HG03354 (cell line): ENCODE measurements around the gene APLNR.
"Not testable (repeated sequence)": the region's sequence is repeated elsewhere in the genome, so short reads cannot be mapped to it uniquely, and the experiment has no call there.

Source experiments
- ATAC-seq: cut with Tn5 transposase; IDR thresholded peaks from one replicate; pipeline ENCODE4 v1.9.1; 2021; ENCODE audit warnings: mild to moderate bottlenecking; ENCODE audit not compliant: unreplicated experiment, poor library complexity, severe bottlenecking

APLNR gene

GRCh38 chr11:57237204-57237681 lies at the start of gene APLNR:
TSS of gene APLNR (minus strand) at chr11:57237250. CDS start at chr11:57237004, 246 bp downstream.
- ATAC-seq, result no peak

GRCh38 chr11:57283231-57283990 lies 46.4 kb upstream of the APLNR start:
- ATAC-seq, result no peak

GRCh38 chr11:57281546-57281945 lies 44.5 kb upstream of the APLNR start:
- not testable (repeated sequence) for ATAC-seq

GRCh38 chr11:57279116-57279515 lies 42.1 kb upstream of the APLNR start:
- ATAC-seq, result no peak

- no peak for ATAC-seq
Observed at GRCh38 chr11:57278721-57279095, 41.7 kb upstream of the APLNR start.

- peak; percentile 85 for ATAC-seq
Observed at GRCh38 chr11:57277845-57278720, 41.0 kb upstream of the APLNR start.

GRCh38 chr11:57276971-57277675 lies 40.1 kb upstream of the APLNR start:
- no peak for ATAC-seq

- ATAC-seq, result no peak
Observed at GRCh38 chr11:57276169-57276970, 39.3 kb upstream of the APLNR start.

- no peak for ATAC-seq
Observed at GRCh38 chr11:57275582-57275981, 38.5 kb upstream of the APLNR start.

- no peak for ATAC-seq
Observed at GRCh38 chr11:57274904-57275498, 38.0 kb upstream of the APLNR start.

GRCh38 chr11:57273448-57274058 lies 36.5 kb upstream of the APLNR start:
- no peak for ATAC-seq

- ATAC-seq, result no peak
Observed at GRCh38 chr11:57269571-57270021, 32.5 kb upstream of the APLNR start.

- no peak for ATAC-seq
Observed at GRCh38 chr11:57266157-57266556, 29.1 kb upstream of the APLNR start.

GRCh38 chr11:57263351-57263750 lies 26.3 kb upstream of the APLNR start:
- ATAC-seq, result no peak

- ATAC-seq, result no peak
Observed at GRCh38 chr11:57262157-57262556, 25.1 kb upstream of the APLNR start.

- no peak for ATAC-seq
Observed at GRCh38 chr11:57260937-57261783, 24.1 kb upstream of the APLNR start.

GRCh38 chr11:57256119-57256518 lies 19.1 kb upstream of the APLNR start:
- no peak for ATAC-seq

GRCh38 chr11:57255618-57256017 lies 18.6 kb upstream of the APLNR start:
- ATAC-seq, result no peak
